H1 (cell line): Measurements from ENCODE around the gene CDH22.

Source experiments
- BRCA1 ChIP-seq: IDR thresholded peaks from 2 replicates; pipeline ENCODE4 v1.6.1; 2012; ENCODE audit warnings: low read depth, low read length, improper control_type of control experiment
- CTCF ChIP-seq, 3 experiments: IDR thresholded peaks; 1 replicate in 2 of 3; 2 replicates in 1 of 3; pipeline versions ENCODE4 v1.5.1 to v1.6.1; 2011; ENCODE audit warnings: low read length in 3 of 3, mild to moderate bottlenecking in 3 of 3, inconsistent platforms in 2 of 3, low read depth in 1 of 3, moderate library complexity in 1 of 3; ENCODE audit not compliant: insufficient read depth in 1 of 3; ENCODE audit errors: control extremely low read depth in 1 of 3
- MAFK ChIP-seq: IDR thresholded peaks from 2 replicates; pipeline ENCODE4 v1.6.1; 2012; ENCODE audit warnings: low read depth, mild to moderate bottlenecking, improper control_type of control experiment, low read length
- MAX ChIP-seq: IDR thresholded peaks from 2 replicates; pipeline ENCODE4 v1.6.1; 2012; ENCODE audit warnings: inconsistent platforms

DNA sequence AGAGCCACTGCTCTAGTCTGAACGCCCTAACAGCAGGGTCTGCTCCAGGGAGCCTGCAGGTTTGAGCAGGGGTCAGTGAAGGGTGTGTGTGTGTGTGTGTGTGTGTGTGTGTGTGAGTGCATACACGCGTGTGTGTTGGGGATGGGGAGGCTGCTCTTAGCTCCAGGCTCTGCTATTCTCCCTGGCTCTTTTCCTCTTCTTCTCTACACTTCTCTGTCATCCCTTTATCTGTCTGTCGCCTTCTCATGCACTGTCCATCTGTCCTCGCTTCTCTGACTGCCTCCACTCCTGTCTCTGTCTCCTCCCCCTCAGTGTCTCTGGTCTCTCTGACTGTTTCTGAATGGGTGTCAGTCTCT lies 3.4 kb upstream of the CDH22 start:
- TF ChIP-seq MAFK (no peak), CTCF (IDR thresholded peaks at IDR 0.05; ENCODE audit: control extremely low read depth in 1 of 3, insufficient read depth in 1 of 3, low read depth in 1 of 3, low read length in 3 of 3) (no peak), BRCA1 (no peak), MAX (no peak)
